K562 (cell line): ENCODE data around the gene RTN4. TPM values are rescaled to one million over a fixed set of nuclear protein-coding genes. Genes with fewer than 3 reads are reported as not detected.

Experiments used
- BRCA1 ChIP-seq, 2 experiments: fragments of 450-650 bp in 1 of 2; sonication (generic) in 1 of 2; formaldehyde crosslinking in 1 of 2; IDR thresholded peaks; 2 replicates each; pipeline versions ENCODE4 v1.5.0 to v1.6.1; 2017 to 2020; ENCODE audit warnings: mild to moderate bottlenecking in 1 of 2, missing genetic modification reagents in 1 of 2
- DACH1 ChIP-seq: fragments of 450-650 bp; IDR thresholded peaks from 2 replicates; pipeline ENCODE4 v1.6.1; 2018; ENCODE audit not compliant: partially characterized antibody
- KDM1A ChIP-seq, 2 experiments: fragments of 450-650 bp; IDR thresholded peaks; 2 replicates each; pipeline ENCODE4 v1.6.1; 2016; ENCODE audit warnings: mild to moderate bottlenecking in 2 of 2
- KDM5B ChIP-seq: fragments of 200-600 bp; sonication (generic); IDR thresholded peaks from 2 replicates; pipeline ENCODE4 v1.6.1; 2012; ENCODE audit warnings: low read depth, mild to moderate bottlenecking, moderate library complexity, low read length, control low read depth, inconsistent platforms; ENCODE audit not compliant: insufficient replicate concordance
- MCM2 ChIP-seq: fragments of 450-650 bp; IDR thresholded peaks from 2 replicates; pipeline ENCODE4 v1.6.1; 2017; ENCODE audit warnings: low read depth, mild to moderate bottlenecking
- SIRT6 ChIP-seq: IDR thresholded peaks from one replicate; pipeline ENCODE4 v1.6.1; 2012; ENCODE audit warnings: low read depth, mild to moderate bottlenecking, control low read depth, inconsistent platforms, low read length, moderate library complexity
- polyA plus RNA-seq, 8 experiments: library from polyadenylated mRNA; depleted of rRNA in 4 of 8; stranded (reverse) in 5 of 8; unstranded in 3 of 8; fragments of >200 nt; fragmentation: Nextera tagmentation in 2 of 8; fragmentation: Illumina TruSeq in 1 of 8; extraction: Ambion mirVana in 2 of 8; extraction: Trizol in 1 of 8; gene quantifications; 2 replicates each; pipeline versions ENCODE4 v1.2.1 to v1.2.3, GENCODE V29; 2011 to 2014; ENCODE audit warnings: inconsistent platforms in 1 of 8, missing spikeins in 1 of 8
- total RNA-seq, 7 experiments: library from RNA; depleted of rRNA in 6 of 7; stranded (reverse); fragments of >200 nt in 6 of 7; fragmentation: Illumina TruSeq in 2 of 7; extraction: Trizol in 2 of 7; gene quantifications; 2 replicates each; pipeline versions ENCODE4 v1.2.1 to v1.2.3, GENCODE V29; 2011 to 2021; ENCODE audit warnings: low replicate concordance in 1 of 7
- TF ChIP-seq, protein P1 (sequence below): fragments of 450-650 bp; IDR thresholded peaks from 2 replicates; pipeline ENCODE4 v1.6.1; 2017; ENCODE audit warnings: antibody characterized with exemption, mild to moderate bottlenecking
- TF ChIP-seq, protein P2 (sequence below): fragments of 450-650 bp; formaldehyde crosslinking; IDR thresholded peaks from 2 replicates; pipeline ENCODE4 v1.4.0; 2020; ENCODE audit warnings: mild to moderate bottlenecking, moderate library complexity
- TF ChIP-seq, protein P3 (sequence below), 2 experiments: IDR thresholded peaks; 2 replicates each; pipeline ENCODE4 v1.6.1; 2012; ENCODE audit warnings: improper control_type of control experiment in 2 of 2, low read depth in 2 of 2, low read length in 2 of 2, borderline replicate concordance in 1 of 2
- TF ChIP-seq, protein P4 (sequence below): fragments of 450-650 bp; IDR thresholded peaks from 2 replicates; pipeline ENCODE4 v1.6.1; 2016; ENCODE audit warnings: low read depth, mild to moderate bottlenecking, moderate library complexity
- TF ChIP-seq, protein P5 (sequence below): fragments of 250-450 bp; sonication (Bioruptor Pico); IDR thresholded peaks from 2 replicates; pipeline ENCODE4 v1.4.0; 2020
- TF ChIP-seq, protein P6 (sequence below), 2 experiments: fragments of 450-650 bp; conservative IDR thresholded peaks; 2 replicates each; pipeline ENCODE4 v1.6.1; 2017; ENCODE audit warnings: mild to moderate bottlenecking in 2 of 2, moderate library complexity in 2 of 2

Gene RTN4
- total and polyA plus RNA-seq, 9 of the 15 experiments (the other 6 are each of a cell fraction or from before 2014, with no cell fraction given), result 73.0 to 248 (median 116) TPM

DNA sequence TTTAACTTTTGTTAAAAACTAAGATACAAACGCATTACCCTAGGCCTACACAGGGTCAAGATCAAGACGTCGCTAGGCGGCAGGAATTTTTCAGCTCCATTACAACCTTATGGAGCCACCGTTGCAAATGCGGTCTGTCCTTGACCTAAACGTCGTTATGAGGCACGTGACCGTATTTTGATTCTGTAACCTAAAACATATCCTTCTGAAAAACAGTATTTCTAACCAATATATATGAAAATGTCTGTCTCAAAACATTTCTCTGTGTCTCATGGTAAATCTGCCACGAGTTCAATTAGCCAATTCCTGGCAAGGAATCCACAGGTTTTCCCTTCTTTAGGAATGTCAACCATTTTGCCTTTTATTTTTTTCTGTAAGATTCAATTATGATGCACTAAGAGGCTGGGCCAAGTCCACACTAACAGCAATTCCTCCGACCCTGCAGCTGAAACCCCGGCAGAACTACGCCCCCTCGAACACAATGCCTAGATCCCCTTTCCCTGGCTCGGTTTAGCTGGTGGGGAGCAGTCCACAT is 1.7 kb downstream of the RTN4 start (continued):
- TF ChIP-seq, protein P1, sequence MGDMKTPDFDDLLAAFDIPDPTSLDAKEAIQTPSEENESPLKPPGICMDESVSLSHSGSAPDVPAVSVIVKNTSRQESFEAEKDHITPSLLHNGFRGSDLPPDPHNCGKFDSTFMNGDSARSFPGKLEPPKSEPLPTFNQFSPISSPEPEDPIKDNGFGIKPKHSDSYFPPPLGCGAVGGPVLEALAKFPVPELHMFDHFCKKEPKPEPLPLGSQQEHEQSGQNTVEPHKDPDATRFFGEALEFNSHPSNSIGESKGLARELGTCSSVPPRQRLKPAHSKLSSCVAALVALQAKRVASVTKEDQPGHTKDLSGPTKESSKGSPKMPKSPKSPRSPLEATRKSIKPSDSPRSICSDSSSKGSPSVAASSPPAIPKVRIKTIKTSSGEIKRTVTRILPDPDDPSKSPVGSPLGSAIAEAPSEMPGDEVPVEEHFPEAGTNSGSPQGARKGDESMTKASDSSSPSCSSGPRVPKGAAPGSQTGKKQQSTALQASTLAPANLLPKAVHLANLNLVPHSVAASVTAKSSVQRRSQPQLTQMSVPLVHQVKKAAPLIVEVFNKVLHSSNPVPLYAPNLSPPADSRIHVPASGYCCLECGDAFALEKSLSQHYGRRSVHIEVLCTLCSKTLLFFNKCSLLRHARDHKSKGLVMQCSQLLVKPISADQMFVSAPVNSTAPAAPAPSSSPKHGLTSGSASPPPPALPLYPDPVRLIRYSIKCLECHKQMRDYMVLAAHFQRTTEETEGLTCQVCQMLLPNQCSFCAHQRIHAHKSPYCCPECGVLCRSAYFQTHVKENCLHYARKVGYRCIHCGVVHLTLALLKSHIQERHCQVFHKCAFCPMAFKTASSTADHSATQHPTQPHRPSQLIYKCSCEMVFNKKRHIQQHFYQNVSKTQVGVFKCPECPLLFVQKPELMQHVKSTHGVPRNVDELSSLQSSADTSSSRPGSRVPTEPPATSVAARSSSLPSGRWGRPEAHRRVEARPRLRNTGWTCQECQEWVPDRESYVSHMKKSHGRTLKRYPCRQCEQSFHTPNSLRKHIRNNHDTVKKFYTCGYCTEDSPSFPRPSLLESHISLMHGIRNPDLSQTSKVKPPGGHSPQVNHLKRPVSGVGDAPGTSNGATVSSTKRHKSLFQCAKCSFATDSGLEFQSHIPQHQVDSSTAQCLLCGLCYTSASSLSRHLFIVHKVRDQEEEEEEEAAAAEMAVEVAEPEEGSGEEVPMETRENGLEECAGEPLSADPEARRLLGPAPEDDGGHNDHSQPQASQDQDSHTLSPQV, result no peak
- TF ChIP-seq DACH1 (no peak), MCM2 (no peak), SIRT6 (no peak), KDM5B (no peak), BRCA1 (IDR thresholded peaks at IDR 0.05) (no peak), BRCA1 (CRISPR knock-in tag; IDR thresholded peaks at IDR 0.05) (no peak), KDM1A (IDR thresholded peaks at IDR 0.05) (peak in 1 of 2 experiments; percentile 25; a peak in 1 of 4 replicates)
- TF ChIP-seq, protein P2, sequence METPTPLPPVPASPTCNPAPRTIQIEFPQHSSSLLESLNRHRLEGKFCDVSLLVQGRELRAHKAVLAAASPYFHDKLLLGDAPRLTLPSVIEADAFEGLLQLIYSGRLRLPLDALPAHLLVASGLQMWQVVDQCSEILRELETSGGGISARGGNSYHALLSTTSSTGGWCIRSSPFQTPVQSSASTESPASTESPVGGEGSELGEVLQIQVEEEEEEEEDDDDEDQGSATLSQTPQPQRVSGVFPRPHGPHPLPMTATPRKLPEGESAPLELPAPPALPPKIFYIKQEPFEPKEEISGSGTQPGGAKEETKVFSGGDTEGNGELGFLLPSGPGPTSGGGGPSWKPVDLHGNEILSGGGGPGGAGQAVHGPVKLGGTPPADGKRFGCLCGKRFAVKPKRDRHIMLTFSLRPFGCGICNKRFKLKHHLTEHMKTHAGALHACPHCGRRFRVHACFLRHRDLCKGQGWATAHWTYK (CRISPR knock-in tag), result no peak
- TF ChIP-seq, protein P3, sequence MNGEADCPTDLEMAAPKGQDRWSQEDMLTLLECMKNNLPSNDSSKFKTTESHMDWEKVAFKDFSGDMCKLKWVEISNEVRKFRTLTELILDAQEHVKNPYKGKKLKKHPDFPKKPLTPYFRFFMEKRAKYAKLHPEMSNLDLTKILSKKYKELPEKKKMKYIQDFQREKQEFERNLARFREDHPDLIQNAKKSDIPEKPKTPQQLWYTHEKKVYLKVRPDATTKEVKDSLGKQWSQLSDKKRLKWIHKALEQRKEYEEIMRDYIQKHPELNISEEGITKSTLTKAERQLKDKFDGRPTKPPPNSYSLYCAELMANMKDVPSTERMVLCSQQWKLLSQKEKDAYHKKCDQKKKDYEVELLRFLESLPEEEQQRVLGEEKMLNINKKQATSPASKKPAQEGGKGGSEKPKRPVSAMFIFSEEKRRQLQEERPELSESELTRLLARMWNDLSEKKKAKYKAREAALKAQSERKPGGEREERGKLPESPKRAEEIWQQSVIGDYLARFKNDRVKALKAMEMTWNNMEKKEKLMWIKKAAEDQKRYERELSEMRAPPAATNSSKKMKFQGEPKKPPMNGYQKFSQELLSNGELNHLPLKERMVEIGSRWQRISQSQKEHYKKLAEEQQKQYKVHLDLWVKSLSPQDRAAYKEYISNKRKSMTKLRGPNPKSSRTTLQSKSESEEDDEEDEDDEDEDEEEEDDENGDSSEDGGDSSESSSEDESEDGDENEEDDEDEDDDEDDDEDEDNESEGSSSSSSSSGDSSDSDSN (IDR thresholded peaks at IDR 0.05; ENCODE audit: borderline replicate concordance in 1 of 2, low read depth in 2 of 2, low read length in 2 of 2), result no peak
- TF ChIP-seq, protein P4, sequence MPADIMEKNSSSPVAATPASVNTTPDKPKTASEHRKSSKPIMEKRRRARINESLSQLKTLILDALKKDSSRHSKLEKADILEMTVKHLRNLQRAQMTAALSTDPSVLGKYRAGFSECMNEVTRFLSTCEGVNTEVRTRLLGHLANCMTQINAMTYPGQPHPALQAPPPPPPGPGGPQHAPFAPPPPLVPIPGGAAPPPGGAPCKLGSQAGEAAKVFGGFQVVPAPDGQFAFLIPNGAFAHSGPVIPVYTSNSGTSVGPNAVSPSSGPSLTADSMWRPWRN, result no peak
- TF ChIP-seq, protein P5, sequence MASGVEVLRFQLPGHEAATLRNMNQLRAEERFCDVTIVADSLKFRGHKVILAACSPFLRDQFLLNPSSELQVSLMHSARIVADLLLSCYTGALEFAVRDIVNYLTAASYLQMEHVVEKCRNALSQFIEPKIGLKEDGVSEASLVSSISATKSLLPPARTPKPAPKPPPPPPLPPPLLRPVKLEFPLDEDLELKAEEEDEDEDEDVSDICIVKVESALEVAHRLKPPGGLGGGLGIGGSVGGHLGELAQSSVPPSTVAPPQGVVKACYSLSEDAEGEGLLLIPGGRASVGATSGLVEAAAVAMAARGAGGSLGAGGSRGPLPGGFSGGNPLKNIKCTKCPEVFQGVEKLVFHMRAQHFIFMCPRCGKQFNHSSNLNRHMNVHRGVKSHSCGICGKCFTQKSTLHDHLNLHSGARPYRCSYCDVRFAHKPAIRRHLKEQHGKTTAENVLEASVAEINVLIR (CRISPR knock-in tag), result no peak
- TF ChIP-seq, protein P6, sequence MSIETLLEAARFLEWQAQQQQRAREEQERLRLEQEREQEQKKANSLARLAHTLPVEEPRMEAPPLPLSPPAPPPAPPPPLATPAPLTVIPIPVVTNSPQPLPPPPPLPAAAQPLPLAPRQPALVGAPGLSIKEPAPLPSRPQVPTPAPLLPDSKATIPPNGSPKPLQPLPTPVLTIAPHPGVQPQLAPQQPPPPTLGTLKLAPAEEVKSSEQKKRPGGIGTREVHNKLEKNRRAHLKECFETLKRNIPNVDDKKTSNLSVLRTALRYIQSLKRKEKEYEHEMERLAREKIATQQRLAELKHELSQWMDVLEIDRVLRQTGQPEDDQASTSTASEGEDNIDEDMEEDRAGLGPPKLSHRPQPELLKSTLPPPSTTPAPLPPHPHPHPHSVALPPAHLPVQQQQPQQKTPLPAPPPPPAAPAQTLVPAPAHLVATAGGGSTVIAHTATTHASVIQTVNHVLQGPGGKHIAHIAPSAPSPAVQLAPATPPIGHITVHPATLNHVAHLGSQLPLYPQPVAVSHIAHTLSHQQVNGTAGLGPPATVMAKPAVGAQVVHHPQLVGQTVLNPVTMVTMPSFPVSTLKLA (conservative IDR thresholded peaks at IDR 0.05), result peak in 1 of 2 experiments; percentile 1; a peak in 1 of 4 replicates
